NCI-H2171 treated with DMSO at 0.1 percent for 48 hours (cell line): ENCODE results near the gene CDKAL1.
"Not testable (repeated sequence)": the region's sequence is repeated elsewhere in the genome, so short reads cannot be mapped to it uniquely, and the experiment has no call there.

Source experiments
- DNase-seq: peaks from one replicate; lab custom pipeline; 2025; lab: John Stamatoyannopoulos, UW

Gene CDKAL1

DNA sequence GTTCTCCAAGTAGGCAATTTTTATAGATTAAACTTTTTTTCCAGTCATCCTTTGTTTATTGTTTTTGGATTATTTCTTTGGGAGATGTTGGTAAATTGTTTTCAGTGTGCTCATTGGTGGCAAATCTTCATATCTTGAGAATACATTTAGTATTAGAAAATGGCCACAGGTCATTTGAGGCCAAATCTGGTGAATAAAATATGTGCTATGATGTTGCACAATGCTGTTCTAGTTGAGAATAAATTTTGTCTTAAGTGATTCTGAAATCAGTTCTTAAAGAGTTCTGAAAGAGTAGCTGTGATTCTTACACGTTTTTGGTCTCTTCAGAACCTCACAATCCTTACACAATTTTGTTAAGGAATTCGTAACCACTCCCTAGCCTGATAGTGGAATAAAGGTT, 20.1 kb downstream of the CDKAL1 start:
- DNase-seq: no peak

DNA sequence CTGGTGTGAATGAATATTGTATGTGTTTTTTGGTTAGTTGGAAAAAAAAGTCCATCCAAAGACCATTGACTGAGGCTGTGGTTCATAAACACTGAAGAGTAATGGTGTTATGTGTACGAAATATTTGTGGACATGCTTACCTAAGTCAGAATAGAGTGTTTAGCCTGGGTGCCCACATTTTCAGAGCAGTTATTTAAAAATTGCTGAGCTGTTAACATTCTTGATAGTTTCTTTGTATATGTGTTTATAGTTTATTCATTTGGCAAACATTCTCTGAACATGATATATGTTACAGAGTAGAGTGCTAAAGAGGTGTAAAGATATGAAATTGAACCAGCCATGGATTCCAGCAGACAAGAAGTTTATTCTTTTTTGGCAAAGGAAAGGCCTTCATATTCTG, 20.6 kb downstream of the CDKAL1 start:
- DNase-seq: no peak

GRCh38 chr6:20559924-20560551, 25.8 kb downstream of the CDKAL1 start:
- DNase-seq: peak; percentile 78

DNA sequence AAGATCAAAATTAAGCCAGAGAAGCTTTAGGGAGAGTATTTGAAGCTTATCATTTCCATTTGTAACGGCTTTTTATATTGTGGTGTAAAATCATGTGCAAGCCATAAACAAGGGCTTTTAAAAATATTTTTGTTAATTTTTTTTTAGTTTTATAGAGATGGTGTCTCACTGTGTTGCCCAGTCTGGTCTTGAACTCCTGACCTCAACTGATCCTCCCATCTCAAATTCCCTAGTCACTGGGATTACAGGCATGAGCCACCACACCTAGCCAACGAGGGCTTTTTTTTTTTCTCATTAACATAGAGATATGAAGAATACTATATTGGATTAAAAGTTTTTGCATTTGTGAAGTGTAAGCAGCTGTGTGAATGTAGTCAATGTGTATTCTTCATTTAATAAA, 29.1 kb downstream of the CDKAL1 start:
- no peak for DNase-seq

GRCh38 chr6:20564269-20564668, 30.0 kb downstream of the CDKAL1 start:
- peak; percentile 69 for DNase-seq

DNA sequence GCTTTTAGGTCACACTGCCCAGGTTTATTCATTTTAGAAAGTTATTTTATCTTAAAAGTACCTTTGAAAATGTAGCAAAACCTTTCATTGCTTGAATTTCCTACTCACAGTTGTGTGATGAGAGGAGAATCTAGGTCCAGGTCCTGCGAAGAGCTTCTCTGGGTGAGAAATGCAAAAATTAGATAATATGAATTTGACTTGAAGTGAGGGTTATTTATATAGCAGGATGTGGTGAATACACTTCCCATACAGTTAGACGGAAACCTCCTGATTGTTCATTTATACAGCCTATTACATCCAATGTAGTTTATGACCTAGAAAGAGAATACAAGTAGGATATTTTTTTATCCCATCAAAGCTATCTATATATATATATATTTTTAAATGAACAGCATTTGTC, 30.5 kb downstream of the CDKAL1 start:
- DNase-seq: peak; percentile 65

DNA sequence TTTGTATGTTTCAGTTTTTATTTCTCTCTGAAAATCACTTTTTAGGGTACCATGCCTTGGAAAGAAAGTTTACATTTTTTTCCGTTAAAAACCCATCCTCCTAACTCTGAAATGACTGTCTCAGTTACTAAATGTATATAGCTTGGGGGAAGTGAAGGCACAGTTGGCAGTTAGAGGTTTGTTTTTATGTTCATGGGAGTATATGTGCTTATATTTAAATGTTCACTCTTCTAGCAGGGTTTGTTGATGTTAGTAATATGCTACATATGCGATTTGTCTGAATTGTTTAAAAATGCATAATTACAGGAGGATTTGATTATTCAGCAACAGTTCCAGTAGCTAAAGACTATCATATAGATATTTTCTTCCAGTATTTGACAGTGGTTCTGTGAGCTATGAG, 31.1 kb downstream of the CDKAL1 start:
- peak; percentile 51 for DNase-seq

GRCh38 chr6:20566109-20566508, 31.9 kb downstream of the CDKAL1 start:
- no peak for DNase-seq

- peak; percentile 51 for DNase-seq
Observed at GRCh38 chr6:20569000-20569610, 34.8 kb downstream of the CDKAL1 start.

DNA sequence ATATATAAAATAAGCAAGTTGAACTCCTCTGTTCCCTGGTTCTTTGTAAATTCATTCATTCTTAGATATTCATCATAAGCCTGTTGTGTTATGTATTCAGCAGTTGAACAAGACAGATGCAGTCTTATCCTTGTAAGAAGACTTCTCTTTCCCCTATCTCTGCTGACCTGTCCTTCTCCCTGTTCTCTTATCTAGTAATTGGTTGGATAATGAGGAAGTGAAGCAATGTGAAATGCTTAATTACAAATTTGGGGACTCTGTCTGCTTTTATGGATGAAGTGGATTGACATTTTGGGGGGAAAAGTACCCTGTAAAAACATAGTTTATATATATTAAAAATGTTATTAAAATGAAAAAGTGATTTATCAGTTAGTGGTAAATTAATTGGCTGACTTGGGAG, 37.0 kb downstream of the CDKAL1 start:
- DNase-seq: no peak

- DNase-seq: no peak
Observed at GRCh38 chr6:20572288-20572687, 38.0 kb downstream of the CDKAL1 start.

DNA sequence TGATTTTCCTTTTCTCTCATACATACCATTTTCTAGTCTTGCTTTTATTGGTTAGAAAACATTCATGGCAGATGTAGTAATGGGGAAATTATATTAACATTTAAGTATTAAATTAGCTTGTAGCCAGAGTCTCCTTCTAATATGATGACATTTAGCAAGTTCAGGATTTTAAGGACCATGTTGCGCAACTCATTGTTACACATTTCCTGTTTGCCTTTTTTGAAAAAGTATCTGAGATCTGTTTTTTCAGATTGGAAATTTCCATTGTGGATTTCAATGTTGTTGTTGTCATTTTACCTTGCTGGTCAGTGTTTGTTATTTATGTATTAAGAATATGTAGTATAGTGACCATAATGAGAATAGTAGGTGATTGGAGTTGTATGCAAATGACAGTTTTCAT, 38.7 kb downstream of the CDKAL1 start:
- DNase-seq: no peak

DNA sequence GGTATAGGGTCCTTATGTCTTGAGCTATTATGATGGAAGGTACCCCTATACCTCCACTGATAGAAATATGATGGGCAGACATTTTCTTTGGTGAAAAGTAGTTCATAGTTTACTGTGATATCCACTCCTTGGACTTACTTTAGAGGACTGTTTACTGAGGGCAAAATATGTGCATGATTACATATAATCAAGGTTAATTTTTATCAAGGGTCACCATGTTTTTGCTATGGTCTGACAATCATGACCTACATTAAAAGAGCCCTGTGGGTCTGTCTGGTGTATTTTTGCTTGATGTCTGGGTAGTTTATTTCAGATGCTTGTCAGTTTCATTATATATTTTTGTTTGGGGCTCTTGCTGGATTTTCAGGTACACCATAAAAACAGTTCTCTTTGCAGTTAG, 40.1 kb downstream of the CDKAL1 start:
- DNase-seq: no peak

DNA sequence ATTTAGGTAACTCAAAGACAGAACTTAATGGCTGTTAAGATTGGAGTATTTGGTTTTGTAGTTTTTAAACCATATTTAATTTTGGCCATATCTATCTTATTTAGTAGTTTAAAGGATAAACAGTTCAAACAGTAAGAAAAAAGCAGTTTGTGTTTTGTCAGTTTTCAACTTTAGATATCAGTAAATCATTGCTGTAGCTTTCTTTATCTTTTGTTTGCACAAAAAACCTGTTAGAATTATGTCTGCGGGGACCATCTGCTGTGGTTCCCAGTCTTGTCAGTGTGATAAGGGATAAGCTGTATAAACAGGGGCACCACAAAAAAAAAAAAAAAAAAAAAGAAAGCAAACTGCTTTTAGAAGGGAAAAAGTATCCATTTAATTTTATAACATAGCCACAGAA, 40.9 kb downstream of the CDKAL1 start:
- peak; percentile 82 for DNase-seq

DNA sequence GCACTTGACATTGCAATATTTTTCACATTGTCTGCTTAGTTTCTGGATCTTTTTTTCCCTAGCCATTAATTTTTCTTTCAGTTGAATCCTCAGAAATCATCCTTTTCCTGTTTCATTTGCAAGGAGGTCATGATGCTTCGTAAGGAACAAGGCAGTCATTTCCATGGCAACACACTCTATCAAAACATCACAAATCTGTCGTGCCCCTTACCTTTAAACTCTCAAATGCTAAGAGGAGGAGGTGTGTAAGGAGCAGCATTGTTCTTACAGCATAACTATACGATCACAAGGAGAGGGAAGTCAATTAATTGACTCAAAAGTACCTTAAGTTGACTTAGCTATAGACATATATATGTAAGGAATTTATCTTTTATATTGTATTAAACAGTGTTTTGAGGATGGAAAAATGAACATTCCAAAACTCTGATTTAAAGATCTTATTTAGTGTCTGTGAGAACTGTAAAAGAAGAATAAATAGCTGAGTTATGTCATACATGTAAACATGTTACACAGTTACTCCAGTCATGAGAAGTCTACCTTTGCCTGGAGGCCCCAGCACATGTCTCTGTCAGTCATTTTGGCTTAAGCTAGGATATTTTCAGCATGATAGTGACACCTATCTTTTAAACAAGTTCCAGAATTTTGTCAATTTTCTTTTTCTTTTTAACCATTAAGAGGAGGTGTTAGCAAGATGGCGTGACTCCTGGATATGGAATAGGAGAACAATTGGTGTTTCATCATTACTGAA, 41.6 kb downstream of the CDKAL1 start:
- DNase-seq: peak; percentile 88

DNA sequence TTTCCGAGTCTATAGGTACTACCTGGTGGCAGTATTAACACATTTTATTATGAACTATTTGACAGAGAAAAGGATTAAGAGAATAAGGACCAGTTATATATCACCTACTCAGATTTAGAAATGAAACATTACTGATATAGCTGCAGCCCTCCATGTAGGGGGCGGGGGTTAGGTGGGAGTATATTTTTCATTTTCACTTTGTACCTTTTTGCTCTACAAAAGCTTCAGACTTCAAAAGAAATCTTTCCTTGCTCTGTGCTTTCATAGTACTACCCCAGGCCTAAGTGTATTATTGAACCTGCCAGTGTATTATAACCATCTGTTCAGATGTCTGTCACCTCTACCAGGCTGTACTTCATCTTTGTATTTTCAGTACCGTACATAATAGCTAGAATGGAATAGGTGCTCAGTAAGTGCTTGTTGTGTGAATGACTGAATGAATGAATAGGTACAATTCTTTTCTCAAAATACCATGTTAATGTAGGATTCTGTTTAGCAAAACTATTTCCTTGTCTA, 43.0 kb downstream of the CDKAL1 start:
- peak; percentile 89 for DNase-seq

DNA sequence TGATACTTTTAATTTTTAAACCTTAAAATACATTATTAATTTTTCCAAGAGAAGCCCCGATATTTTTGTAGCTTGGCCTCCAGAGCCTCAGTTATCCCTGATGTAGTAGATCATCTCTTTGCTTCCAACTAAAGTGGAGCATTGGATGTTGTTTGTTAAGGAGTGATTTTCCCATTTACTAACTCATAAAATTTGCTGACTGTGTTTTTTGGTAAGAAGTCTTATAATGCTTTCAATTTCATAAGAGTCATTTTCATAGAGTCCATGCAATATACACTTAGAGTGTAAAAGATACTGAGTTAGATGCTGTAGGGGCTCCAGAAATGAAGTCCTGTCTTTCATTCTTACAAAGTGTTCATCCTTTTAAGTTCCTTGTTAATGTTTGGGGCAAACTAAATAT, 46.8 kb downstream of the CDKAL1 start:
- DNase-seq: no peak

- peak; percentile 34 for DNase-seq
Observed at GRCh38 chr6:20582586-20583443, 48.6 kb downstream of the CDKAL1 start.

- DNase-seq: peak; percentile 57
Observed at GRCh38 chr6:20583444-20583800, 49.2 kb downstream of the CDKAL1 start.

GRCh38 chr6:20584100-20584731, 50.0 kb downstream of the CDKAL1 start:
- DNase-seq: no peak

- DNase-seq: no peak
Observed at GRCh38 chr6:20589266-20589665, 55.0 kb downstream of the CDKAL1 start.

GRCh38 chr6:20590476-20590875, 56.2 kb downstream of the CDKAL1 start:
- not testable (repeated sequence) for DNase-seq
